Right cardiac atrium (tissue), 5 donors: Measurements from ENCODE around the gene UBE2O. TPM values are rescaled to one million over a fixed set of nuclear protein-coding genes. Genes with fewer than 3 reads are reported as not detected.

Experiments used
- ATAC-seq, 2 donors: fragments of 200-7000 bp; cut with Tn5 transposase; one replicate each; pipeline versions ENCODE4 v1.8.0 to v1.9.1; 2020; ENCODE audit warnings: moderate library complexity in 2 of 2, mild to moderate bottlenecking in 1 of 2
- DNase-seq, 3 donors: peaks; one replicate each; pipeline ENCODE4 v3.0.0-alpha.2; 2020
- H3K27ac ChIP-seq: one replicate; pipeline ENCODE4 v1.5.1; 2013; ENCODE audit warnings: mild to moderate bottlenecking, low read length, control low read depth, moderate library complexity
- H3K27me3 ChIP-seq: one replicate; pipeline ENCODE4 v1.6.1; 2013; ENCODE audit not compliant: control insufficient read depth, insufficient read depth
- H3K4me1 ChIP-seq: one replicate; pipeline ENCODE4 v1.6.1; 2013; ENCODE audit warnings: low read length; ENCODE audit not compliant: control insufficient read depth, insufficient read depth
- H3K4me3 ChIP-seq: one replicate; pipeline ENCODE4 v1.5.1; 2013; ENCODE audit warnings: low read length, control low read depth
- H3K9me3 ChIP-seq: one replicate; pipeline ENCODE4 v1.6.1; 2013; ENCODE audit warnings: low read length; ENCODE audit not compliant: control insufficient read depth
- WGBS: extraction: QIAGEN DNeasy Blood & Tissue Kit; methylation state at CpG from one replicate; pipeline ENCODE4 v1.1.7; 2013; 5-methylcytosine and 5-hydroxymethylcytosine counted together
- intact Hi-C, 4 donors: fragments of 100-400 bp; cut with DNase I; formaldehyde crosslinking; loops; one replicate each; pipeline versions ENCODE4 v1.11.0 to v1.14.0; 2022 to 2023
- polyA plus RNA-seq: library from polyadenylated mRNA; stranded (reverse); fragments of 200-250 nt; gene quantifications from one replicate; pipeline ENCODE4 v1.2.3, GENCODE V29; 2013
- total RNA-seq, 4 donors: library from RNA; stranded (reverse); fragmentation: NEBNext Ultra II Directional; extraction: Animal tissue kit (Norgen Biotek cat#: 25700); gene quantifications; one replicate each; pipeline ENCODE4 v1.2.1, GENCODE V29; 2021
- donor health status: healthy with polysubstance abuse.
- donor health status: DM: no; HTN: yes; CAD: no.
- donor health status: DM: no; HTN: no; CAD: no.
- donor health status: DM: no; HTN: yes; CAD: no; lungs with severe emphysema.
- donor health status: DM: yes; HTN: yes; CAD: no.

The UBE2O gene
- total and polyA plus RNA-seq, 5 donors: 23.0 to 37.3 (median 33.9) TPM

DNA sequence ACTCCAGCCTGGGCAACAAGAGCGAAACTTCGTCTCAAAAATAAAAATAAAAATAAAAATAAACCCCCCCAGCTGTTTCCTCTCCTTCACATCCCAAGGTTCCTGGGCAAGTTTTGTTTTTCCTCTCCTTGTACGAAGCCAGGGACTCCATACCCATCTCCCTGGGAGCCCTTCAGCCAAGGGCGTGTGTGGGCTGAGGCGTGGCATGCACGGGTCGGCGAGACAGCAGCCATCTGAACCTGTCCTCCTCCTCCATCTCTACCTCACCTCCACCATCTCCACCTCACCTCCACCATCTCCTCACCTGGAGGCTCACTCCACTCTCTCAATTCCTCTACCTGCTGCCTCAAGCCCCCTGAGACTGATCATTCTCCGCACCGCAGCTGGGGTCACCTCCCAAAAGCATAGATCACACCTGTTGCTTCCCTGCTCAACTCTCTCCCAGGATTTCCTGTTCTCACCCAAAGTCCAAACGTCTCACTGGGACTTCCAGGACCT, 31.3 kb upstream of the UBE2O start:
- 88% methylated on average over 11 of the region's 11 CpGs for WGBS
- no peaks in the 10 kb centered on the region for H3K9me3 ChIP-seq
- ATAC-seq (no peak), DNase-seq (no peak)
- intact Hi-C loops: no loop called here
- H3K4me1 ChIP-seq: peaks cover 3% of the 10 kb centered on the region
- no peaks in the 10 kb centered on the region for H3K27me3 ChIP-seq
- no peak overlapping the region for H3K4me3 ChIP-seq
- no peak overlapping the region for H3K27ac ChIP-seq

DNA sequence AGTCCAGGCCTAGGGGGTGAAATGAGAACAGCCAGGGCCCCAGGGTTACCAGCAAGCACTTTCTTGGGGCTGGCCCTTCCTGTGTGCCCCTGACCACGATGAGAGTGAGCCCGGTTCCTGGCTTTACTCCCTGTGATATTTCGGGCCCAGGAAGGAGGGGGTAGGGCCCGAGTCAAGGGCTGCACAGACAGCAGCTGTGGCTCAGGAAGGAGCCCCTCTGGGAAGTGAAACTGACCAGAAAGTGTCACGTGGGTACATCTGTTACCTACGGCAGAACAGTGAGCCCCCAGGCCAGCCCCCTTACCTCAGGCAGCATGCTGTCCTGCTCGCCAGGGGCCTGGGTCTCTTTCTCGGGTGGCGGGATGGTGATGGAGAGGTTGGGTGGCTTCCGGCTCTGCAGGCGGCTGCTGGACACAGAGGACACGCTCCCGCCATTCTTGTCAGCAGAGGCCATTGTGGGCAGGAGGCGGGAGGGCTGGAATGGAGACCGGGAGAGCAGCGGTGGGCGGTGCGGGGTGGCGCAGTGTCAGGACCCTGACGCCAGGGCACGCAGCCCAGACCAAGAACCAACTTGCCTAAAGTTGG, 28.2 kb upstream of the UBE2O start:
- intact Hi-C loops: no loop called here
- 73% methylated on average over 21 of the region's 21 CpGs for WGBS
- Histone ChIP-seq H3K27me3 (no peaks in the 10 kb centered on the region), H3K4me3 (no peak overlapping the region), H3K4me1 (peaks cover 3% of the 10 kb centered on the region), H3K9me3 (no peaks in the 10 kb centered on the region), H3K27ac (no peak overlapping the region)
- peak in 2 of 3 donors; percentile 54 to 71 for DNase-seq
- ATAC-seq: peak; percentile 20 to 47

- ATAC-seq: peak in 1 of 2 donors; percentile 35
- 54% methylated on average over 15 of the region's 15 CpGs for WGBS
These were observed 27.7 kb upstream of the UBE2O start for GRCh38 chr17:76480632-76481031.

DNA sequence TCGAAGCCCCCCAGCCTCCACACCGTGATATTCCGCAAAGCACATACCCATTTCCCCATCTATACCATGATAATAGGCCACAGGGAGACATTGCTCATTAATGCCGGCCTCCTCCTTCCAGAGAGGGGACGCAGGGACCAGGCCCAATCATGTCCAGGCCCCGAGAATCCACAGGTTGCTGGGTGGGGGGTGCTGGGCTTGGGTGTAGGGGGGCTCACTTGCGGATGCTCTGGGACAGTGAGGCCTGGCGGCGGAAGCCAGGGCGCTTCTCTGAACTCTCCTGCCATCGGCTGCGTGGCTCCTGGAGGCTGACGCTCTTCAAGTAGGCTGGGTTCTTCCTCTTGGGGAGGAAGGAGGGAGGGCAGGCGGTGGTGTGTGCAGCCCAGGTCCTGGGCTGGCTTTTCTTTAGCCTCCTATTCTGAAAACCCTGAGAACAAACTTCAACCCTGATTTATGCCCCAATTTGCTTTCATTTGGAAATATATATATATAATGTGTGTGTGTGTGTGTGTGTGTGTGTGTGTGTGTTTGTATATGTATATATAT, 26.6 kb upstream of the UBE2O start:
- peak in 2 of 3 donors; percentile 27 to 35 for DNase-seq
- no peaks in the 10 kb centered on the region for H3K27me3 ChIP-seq
- WGBS: 92% methylated on average over 14 of the region's 14 CpGs
- H3K4me1 ChIP-seq: no peaks in the 10 kb centered on the region
- ATAC-seq: no peak
- H3K4me3 ChIP-seq: no peak overlapping the region
- H3K27ac ChIP-seq: no peak overlapping the region
- intact Hi-C loops: no loop called here
- no peaks in the 10 kb centered on the region for H3K9me3 ChIP-seq

More at GRCh38 chr17:76480632-76481031, 27.7 kb upstream of the UBE2O start:
- DNase-seq: peak in 2 of 3 donors; percentile 42 to 57
- peaks cover under 1% of the 10 kb centered on the region for H3K4me1 ChIP-seq
- no peak overlapping the region for H3K4me3 ChIP-seq
- intact Hi-C loops: no loop called here
- no peaks in the 10 kb centered on the region for H3K9me3 ChIP-seq
- H3K27me3 ChIP-seq: no peaks in the 10 kb centered on the region
- no peak overlapping the region for H3K27ac ChIP-seq

DNA sequence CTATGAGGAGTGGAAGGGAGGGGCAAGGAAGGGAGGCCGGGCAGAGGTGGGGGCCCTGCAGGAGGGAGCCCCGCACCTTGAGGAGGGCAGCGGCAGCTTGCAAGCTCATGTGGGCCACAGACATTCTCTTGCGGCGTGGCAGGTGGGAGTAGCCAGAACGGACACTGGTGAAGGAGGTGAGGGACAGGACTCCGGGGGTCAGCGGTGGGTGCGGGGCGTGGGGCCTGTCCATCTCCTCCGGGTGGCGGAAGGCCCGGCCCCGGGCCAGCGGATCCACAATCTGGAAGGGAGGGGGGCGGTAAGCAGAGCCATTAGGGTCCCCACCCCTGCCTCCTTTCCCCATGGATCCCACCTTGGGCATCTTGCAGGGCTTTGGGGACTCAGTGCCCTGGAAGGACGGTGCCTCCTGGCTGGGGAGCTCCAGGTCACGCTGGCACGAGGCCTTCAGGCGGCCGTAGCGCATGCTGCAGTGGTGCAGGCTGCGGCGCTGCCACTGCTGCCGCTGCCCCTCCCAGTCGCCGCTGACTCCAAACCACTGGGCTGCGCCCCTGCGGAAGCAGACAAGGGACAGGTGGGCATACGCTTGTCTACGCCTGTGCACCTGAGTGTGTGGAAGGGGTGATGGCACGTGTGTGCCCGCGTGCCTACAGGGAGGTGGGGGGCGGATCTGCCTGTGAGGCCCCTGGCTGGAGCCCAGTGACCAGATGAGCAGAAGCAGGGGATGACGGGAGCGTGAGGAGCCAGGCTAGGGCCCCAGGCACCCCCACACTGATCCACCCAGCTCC, 26.0 kb upstream of the UBE2O start:
- WGBS: 92% methylated on average over 37 of the region's 37 CpGs
- ATAC-seq: no peak
- Histone ChIP-seq H3K4me1 (no peaks in the 10 kb centered on the region), H3K27me3 (no peaks in the 10 kb centered on the region), H3K27ac (no peak overlapping the region), H3K4me3 (no peak overlapping the region), H3K9me3 (no peaks in the 10 kb centered on the region)
- intact Hi-C loops: no loop called here
- peak in 2 of 3 donors; percentile 30 to 59 for DNase-seq

DNA sequence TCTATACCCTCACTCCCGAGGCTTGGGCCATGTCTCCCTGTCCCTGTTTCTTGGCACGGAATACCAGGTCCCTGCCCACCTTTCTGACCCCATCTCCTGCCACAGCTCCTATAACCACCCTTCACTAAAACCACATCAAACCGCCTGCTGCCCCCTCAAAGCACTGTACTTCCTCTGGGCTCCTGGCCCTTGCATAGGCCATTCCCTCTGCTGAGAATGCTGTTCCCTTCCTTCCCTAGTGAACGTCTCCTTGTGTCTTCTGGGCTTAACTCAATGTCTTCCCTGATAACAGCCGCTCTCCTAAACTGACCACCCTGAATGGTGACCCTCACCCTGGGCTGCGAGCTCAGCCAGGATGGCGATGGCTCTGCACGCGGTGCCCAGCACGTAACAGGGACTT, 25.1 kb upstream of the UBE2O start:
- no peak for DNase-seq
- H3K9me3 ChIP-seq: no peaks in the 10 kb centered on the region
- 92% methylated on average over 10 of the region's 10 CpGs for WGBS
- no peak for ATAC-seq
- intact Hi-C loops: no loop called here
- H3K4me1 ChIP-seq: no peaks in the 10 kb centered on the region
- no peak overlapping the region for H3K4me3 ChIP-seq
- H3K27ac ChIP-seq: no peak overlapping the region
- no peaks in the 10 kb centered on the region for H3K27me3 ChIP-seq

- H3K27me3 ChIP-seq: no peaks in the 10 kb centered on the region
- no peak for DNase-seq
- WGBS: 92% methylated on average over 15 of the region's 15 CpGs
- H3K27ac ChIP-seq: no peak overlapping the region
- H3K4me3 ChIP-seq: no peak overlapping the region
- intact Hi-C loops: no loop called here
- ATAC-seq: no peak
- H3K4me1 ChIP-seq: no peaks in the 10 kb centered on the region
- H3K9me3 ChIP-seq: no peaks in the 10 kb centered on the region
These were observed 24.6 kb upstream of the UBE2O start for GRCh38 chr17:76477576-76477975.

GRCh38 chr17:76476736-76477135, 23.8 kb upstream of the UBE2O start:
- no peaks in the 10 kb centered on the region for H3K9me3 ChIP-seq
- intact Hi-C loops: no loop called here
- WGBS: 93% methylated on average over 20 of the region's 20 CpGs
- ATAC-seq (no peak), DNase-seq (no peak)
- no peaks in the 10 kb centered on the region for H3K4me1 ChIP-seq
- H3K27me3 ChIP-seq: no peaks in the 10 kb centered on the region
- H3K27ac ChIP-seq: no peak overlapping the region
- H3K4me3 ChIP-seq: no peak overlapping the region

DNA sequence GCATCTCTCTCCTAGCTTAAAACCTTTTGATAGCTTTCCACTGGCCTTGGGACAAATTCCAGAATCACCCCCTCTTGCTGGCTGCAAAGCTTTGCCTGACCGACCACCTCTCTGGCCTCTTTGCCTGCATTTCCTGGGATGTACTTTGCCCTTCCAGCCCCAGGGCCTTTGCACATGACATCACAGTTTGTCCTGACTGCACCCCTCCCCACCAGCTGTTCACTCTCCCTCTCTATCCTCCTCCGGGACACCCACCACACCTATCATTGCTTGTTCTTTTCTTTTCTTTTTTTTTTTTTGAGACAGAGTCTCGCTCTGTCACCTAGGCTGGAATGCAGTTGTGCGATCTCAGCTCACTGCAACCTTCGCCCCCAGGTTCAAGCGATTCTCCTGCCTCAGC, 22.4 kb upstream of the UBE2O start:
- no peak overlapping the region for H3K27ac ChIP-seq
- DNase-seq (no peak), ATAC-seq (no peak)
- H3K27me3 ChIP-seq: no peaks in the 10 kb centered on the region
- intact Hi-C loops: no loop called here
- H3K4me3 ChIP-seq: no peak overlapping the region
- WGBS: 97% methylated on average over 6 of the region's 6 CpGs
- H3K9me3 ChIP-seq: no peaks in the 10 kb centered on the region
- no peaks in the 10 kb centered on the region for H3K4me1 ChIP-seq

DNA sequence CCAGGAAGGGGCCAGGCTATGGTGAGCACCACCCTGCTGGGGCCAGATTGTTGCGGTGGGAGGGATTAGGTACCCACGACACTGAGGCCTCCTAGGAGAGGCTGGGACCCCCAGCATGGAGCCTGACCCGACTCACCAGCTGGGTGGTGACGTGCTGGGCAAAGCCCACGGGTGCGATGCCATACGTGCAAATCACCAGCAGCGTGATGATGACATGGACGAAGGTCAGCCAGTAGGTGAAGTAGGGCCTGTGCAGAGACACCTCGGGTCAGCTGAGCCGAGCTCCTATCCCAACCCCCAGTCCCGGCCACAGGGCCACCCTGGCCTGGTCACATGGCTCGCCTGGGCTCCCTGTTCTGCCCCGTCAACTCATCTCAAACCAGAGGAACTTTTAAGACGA, 21.9 kb upstream of the UBE2O start:
- 96% methylated on average over 15 of the region's 15 CpGs for WGBS
- ATAC-seq: no peak
- no peak overlapping the region for H3K4me3 ChIP-seq
- DNase-seq: peak in 1 of 3 donors; percentile 49
- intact Hi-C loops: no loop called here
- H3K9me3 ChIP-seq: no peaks in the 10 kb centered on the region
- H3K27ac ChIP-seq: no peak overlapping the region
- no peaks in the 10 kb centered on the region for H3K27me3 ChIP-seq
- H3K4me1 ChIP-seq: no peaks in the 10 kb centered on the region

DNA sequence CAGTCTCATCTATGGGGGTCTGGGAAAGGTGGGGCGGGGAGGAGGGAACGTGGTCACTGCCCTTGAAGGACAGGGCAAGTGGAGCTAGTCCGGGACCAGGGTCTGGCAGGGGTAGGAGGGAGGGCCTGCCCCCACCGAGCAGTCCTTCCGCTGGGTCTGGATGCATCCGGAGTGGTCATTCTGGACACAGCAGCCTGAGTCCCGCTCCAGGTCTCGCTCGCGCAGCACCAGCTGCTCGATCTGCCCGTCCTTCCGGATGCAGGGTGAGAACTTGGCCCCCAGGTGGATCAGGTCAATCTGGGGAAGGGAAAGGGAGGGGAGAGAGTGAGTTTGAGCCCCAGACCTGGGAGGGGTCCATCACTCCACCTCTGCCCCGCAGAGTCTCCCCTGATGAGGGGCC, 21.3 kb upstream of the UBE2O start:
- ATAC-seq (no peak), DNase-seq (no peak)
- Histone ChIP-seq H3K27ac (no peak overlapping the region), H3K4me1 (no peaks in the 10 kb centered on the region), H3K9me3 (no peaks in the 10 kb centered on the region), H3K4me3 (no peak overlapping the region), H3K27me3 (no peaks in the 10 kb centered on the region)
- intact Hi-C loops: no loop called here
- 95% methylated on average over 14 of the region's 14 CpGs for WGBS
